ENCODE results near the gene KSR1. TPM values are rescaled to one million over a fixed set of nuclear protein-coding genes. Genes with fewer than 3 reads are reported as not detected.
"Not testable (repeated sequence)": the region's sequence is repeated elsewhere in the genome, so short reads cannot be mapped to it uniquely, and the experiment has no call there.

The KSR1 gene
- total RNA-seq, 1 donor from 2014 or later = 49.7 TPM

DNA sequence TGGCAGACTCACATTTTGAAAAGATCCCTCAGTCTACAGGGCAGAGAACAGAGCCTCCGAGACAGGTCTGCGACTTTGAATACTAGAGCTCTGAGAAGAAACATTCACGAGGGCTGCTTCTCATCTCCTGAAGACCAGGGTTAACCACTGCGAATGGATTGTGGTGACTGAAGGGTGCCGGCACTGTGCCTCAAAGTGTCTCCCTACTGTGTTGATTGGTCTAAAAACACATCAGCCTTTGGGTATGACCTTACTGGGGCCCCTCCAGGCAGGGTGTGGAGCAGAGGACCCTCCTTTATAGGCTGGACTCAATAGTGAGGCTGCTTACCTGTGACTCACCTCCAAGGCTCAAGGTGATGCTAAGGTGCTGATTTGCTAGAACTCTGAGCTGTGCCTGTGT lies 172.1 kb downstream of the KSR1 start:
- no peak for DNase-seq (ENCODE audit: extremely low read depth, low read depth, low spot score)

DNA sequence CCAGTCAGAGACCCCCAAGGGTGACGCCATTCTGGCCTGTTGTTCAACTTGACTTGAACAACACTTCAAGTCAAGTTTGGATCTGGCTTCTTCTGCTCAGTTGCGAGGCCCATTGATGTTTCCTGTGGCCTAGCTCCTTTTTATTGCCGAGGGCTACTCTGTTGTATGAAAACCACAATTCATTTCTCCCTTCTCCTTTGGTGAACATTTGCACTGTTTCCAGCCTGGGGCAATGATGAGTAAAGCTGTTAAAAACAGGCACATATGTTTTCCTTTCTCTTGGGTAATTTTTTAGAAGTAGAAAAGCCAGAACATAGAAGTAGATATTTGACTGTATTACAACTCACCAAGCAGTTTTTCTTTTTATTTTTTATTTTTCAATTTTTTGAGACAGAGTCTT lies 173.0 kb downstream of the KSR1 start:
- DNase-seq (ENCODE audit: extremely low read depth, low read depth, low spot score) = not testable (repeated sequence)

DNA sequence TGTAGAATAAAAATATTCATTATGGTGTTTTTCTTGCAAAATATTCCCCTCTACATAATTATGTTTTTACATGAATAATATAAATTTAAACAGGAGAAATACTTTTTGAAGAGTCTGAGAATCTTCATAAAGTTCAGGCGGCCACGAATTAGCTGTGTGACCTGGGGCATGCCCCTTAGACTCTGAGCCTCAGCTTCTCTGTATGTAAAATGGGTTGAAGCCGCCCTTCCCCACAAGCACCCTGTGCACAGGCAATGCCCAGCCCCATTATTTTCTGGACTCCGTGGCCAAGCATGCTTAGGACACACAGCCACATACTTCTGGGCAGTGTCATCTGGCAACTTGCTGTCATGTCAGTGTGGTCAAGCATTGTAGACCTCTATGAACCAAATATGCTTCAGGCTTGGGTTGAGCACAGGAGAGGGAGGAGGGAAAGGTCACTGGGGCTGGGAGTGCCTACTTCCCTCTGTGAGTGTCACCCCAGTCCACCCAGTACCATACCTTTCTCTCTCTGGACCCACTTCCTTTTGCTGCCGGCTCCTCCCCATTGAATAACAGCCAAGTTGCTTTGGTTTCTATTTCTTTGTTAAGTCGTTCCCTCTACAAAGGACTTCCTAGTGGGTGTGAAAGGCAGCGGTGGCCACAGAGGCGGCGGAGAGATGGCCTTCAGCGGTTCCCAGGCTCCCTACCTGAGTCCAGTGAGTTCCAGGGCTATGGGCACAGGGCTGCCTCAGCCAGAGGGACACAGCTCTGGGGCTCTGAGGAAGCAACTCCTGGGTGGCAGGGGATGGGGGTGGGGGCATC lies 174.6 kb downstream of the KSR1 start, which contains the start of gene LGALS9:
Gene LGALS9, plus strand, starts transcription at position 582 of the 804 bp plus-strand sequence. Its CDS starts 78 bp downstream, at position 660.
- DNase-seq (ENCODE audit: extremely low read depth, low read depth, low spot score) = no peak

DNA sequence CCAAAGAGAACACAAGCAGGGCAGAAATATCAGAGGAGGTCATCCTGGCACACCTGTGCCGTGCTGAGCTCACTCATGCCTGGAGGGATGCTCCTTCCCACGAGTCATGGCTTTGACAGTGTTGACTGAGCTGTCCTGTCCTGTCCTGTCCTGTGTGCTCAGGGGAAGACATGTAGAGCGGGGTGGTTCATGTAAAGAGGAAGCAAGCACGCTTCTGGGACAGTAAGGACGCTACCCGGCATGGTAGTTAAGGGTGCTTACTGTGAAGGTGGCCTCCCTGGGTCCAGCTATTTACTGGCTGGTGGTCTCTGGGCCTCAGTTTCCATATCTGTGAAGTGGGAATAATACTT lies 175.1 kb downstream of the KSR1 start:
- DNase-seq (ENCODE audit: extremely low read depth, low read depth, low spot score) = no peak

DNA sequence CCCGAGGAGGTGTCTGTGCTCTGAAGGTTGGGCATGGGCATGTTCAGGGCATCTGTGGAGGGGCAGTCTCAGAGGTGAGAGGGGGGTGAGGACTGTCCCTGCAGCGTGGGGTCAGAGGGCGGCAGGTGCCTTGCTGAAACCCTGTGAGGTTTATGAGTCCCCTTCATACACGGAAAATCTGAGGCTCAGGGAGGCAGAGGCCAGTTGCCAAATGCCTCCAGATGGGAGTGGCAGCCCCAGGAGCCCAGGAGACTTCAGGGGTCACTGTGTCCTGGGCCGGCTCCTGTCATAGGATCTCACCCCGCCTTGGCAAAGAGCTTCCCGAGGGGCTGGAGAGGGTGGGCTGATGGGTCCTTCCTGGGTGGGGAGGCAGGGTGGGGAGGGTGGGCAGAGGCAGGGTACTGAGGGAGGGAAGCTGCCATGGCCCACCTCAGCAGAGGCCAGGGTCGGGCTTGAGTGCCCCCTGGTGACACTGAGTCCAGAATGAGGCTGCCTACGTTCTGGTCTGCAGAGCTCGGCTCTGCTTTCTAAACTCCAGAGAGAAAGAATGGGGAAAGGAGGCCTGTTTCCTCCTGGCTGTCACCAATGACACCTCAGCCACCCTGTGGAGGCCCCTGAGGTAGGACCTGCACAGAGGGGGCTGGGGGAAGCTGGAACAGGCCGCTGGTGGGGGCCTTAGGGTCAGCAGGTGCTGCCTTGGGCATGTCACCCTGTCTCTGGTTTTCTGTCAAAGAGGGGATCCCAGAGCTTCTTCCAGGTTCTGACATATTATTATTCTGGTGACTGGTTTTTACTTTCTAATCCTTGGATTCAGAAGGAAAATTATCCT lies 175.9 kb downstream of the KSR1 start:
- no peak for DNase-seq (ENCODE audit: extremely low read depth, low read depth, low spot score)

DNA sequence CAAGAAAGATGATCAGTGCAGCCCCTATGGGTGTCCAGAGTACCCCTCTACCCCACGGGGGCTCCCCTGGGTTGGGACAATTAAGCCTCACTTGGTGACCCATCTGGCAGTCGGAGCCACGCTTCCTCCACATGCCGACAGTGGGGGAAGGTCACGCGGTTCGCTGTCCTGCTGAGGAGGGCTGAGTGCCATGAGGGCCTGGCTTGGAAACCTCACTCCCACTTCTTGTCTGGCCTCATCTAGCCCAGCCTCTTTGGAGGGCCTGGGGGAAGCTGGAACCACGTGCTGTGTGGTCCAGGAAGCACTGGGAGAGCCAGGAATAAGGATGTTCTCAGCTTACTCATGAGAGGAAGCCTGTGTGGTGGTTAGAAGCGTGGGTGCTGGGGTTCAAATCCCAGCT lies 176.5 kb downstream of the KSR1 start:
- peak; percentile 33 for DNase-seq (ENCODE audit: extremely low read depth, low read depth, low spot score)

DNA sequence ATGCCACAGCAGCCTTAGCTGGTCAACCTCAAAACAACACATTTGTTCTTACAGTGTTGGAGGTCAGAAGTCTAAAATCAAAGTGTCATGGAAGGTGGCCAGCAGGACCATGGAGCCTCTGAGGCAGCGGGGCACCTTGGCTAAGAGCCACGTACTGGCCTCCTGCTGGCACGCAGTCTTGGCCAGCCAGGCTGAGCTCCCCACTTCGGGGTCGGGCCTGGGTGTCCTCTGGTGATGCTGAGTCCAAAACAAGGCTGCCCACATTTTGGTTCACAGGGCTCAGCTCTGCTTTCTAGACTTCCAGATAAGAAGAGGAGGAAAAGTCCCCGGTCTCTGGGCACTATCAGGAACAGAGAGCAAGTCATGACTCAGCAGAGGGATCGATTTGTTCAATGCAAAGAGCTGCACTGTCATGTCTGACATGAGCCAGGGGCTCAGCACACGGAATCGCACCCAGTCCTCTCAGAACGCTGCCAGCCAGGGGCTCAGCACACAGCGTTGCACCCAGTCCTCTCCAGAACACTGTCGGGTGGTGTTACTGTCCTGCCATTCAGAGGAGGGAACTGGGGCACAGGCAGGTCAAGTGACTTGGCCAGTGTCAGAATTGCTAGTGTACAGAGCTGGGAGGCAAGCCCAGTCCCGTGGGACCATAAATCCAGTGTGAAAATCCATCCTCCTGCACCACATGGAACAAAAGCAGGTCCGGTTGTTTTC lies 177.2 kb downstream of the KSR1 start:
- no peak for DNase-seq (ENCODE audit: extremely low read depth, low read depth, low spot score)

DNA sequence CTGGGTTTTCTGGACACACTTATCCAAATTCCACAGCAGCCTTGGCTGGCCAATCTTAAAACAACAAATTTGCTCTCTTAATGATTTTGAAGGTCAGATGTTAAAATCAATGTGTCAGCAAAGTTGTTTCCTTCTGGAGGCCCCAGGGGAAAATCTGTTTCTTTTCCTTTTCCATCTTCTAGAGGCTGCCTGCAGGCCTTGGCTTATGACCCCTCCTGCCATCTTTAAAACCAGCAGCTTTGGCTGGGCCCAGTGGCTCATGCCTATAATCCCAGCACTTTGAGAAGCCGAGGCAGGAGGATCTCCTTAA lies 177.7 kb downstream of the KSR1 start:
- DNase-seq (ENCODE audit: extremely low read depth, low read depth, low spot score) = no peak

DNA sequence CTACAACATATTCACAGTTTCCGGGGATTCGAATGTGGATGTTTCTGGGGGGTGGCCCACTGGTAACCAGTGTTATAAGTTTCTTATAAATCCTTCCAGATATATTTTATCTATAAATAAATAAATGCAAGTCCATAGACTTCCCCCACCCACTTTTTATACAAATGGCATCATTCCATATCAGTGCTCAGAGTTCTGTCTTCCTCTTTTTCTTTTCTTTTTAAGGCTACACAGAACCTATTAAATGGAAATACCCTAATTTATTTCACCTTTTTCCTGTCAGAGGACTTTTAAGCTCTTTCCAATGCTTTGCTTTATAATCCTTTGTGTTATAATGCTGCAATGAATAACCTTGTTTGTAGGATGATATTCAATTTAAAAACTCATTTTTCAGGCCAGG lies 178.5 kb downstream of the KSR1 start:
- no peak for DNase-seq (ENCODE audit: extremely low read depth, low read depth, low spot score)

DNA sequence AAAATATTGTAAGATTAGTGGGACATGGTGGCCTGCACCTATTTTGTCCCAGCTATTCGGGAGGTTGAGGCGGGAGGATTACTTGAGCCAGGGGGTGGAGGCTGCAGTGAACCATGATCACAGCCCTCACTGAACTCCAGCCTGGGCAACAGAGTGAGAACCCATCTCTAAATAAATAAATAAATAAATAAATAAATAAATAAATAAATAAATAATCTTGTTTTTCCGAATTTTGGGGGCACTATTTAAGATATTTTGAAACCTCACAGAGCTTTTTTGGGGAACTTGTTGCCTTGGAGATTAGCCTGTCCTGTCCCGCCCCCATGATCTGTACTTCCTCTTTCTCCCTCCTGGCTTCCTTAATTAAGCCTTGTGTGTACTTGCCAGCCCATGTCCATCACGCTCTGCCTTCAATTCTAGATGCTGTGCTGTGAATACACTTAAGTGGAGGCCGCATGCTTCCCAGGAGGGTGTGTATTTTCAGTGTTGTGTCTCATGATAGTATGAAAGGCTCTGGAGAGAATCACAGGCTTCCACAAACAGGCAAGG lies 179.1 kb downstream of the KSR1 start:
- DNase-seq (ENCODE audit: extremely low read depth, low read depth, low spot score) = no peak

DNA sequence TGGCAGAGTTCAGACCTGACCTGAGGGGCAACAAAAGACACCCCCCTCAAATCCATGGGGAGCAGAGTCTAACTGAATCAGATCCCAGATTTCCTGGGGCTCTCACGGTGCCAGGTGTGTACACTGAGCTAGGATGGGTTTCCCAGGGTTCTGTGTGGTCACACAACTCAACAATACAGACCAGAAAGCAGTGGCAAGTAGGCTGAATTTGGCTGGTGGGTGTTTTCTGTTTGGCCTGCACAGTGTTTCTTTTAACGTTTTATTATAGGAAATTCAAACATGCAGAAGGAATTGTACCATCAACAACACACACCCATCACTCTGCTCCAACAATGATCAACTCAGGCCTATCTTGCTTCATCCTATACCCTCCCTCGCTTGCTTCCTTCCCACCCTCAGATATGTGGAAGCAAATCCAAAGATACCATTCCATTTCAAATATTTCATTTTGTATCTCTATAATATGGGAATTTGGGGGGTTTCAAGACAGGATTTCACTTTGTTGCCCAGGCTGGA lies 179.8 kb downstream of the KSR1 start:
- DNase-seq (ENCODE audit: extremely low read depth, low read depth, low spot score) = not testable (repeated sequence)

DNA sequence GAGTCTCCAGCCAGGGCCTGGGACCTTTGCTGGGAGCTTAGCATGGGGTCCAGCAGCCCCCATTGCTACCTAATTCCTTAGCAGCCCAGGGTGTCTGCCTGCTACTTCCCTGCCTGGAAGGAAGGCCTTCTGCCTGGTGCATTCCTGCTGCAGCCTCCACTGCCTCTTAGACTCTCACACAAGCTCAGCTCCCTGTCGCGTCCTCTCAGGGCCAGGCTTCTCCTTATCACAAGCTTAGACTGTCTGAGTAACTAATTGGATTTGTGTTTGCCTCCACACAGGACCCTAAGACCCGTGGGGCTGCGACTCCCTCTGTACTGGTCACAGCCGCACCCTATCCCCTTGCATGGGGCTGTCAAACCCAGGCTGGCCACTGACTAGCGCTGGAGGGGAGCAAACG lies 181.6 kb downstream of the KSR1 start:
- not testable (repeated sequence) for DNase-seq (ENCODE audit: extremely low read depth, low read depth, low spot score)

DNA sequence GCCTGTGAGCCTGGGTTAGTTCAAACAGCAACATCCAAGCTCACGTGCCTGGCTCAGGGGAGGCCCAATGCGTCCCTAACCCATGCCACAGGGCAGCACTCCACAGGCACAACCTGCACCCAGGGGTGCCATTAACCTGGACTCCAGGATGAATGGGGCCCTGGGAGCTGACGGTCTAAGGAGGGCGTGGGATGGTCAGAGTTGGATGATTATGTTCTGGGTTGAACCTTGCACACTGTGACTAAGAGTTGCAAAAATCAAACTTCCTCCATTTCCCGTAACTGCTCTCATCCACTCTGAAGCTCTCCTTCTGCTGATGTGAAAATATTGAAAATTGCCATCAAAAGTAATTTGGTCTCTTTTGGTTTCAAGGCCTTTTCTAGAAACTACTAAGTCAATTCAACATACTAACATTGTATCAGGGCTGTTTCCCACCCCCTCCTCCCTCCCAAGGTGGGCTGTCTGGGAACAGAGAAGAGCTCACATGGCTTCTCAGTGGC lies 182.2 kb downstream of the KSR1 start:
- DNase-seq (ENCODE audit: extremely low read depth, low read depth, low spot score) = not testable (repeated sequence)

DNA sequence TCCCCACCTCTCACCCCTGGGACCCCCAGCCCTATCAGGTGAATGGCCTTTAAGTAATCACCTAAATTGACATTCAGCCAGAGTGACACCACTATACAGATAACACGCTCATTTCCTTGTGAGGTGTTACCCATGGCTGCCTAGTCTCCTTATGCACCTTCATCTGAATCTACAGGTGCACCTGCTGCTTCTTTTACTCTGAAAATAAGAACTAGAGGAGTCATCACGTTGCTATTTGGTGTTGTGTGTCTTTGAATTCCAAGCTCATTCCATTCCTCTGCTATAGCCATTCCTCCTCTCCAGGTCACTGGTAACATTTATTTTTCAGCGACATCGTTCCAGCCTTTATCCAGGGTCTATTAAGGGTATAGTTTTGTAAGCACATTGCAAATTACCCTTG lies 184.5 kb downstream of the KSR1 start:
- DNase-seq (ENCODE audit: extremely low read depth, low read depth, low spot score) = no peak

DNA sequence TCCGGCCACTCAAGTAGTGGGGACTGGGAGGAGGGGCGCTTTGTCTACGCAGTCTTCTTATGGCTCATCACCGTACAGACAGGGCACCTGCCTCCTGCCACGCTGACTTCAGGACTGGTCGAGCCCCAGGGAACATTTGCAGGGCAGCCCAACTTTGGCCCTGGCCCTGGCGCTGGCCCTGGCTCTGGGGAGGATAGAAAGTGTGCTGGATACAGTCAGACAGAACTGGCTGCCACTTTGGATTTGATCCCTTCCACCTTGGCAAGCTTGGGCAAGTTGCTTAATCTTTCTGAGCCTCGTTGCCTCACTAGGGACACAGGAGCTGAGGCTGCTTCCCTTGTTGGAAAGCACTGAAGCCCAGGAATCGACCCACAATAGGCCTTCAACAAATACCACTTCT lies 188.3 kb downstream of the KSR1 start:
- no peak for DNase-seq (ENCODE audit: extremely low read depth, low read depth, low spot score)

DNA sequence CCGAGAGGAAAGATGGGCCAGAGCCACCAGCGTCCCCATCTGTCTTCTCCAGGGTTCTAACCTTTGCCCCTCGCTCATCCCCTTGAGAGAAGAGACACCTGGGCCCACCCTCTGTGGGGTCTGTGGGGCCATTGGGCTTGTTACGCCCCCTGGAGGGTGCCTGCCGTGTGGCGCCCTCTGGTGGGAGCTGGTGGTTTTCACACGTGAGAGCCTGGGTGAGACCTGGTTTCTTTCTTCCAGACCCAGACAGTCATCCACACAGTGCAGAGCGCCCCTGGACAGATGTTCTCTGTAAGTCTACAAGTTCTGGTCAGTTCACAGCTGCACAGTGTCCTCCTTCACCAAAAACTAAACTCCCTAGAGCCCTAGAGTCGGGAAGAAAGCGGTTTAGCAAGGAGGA lies 189.4 kb downstream of the KSR1 start:
- not testable (repeated sequence) for DNase-seq (ENCODE audit: extremely low read depth, low read depth, low spot score)

DNA sequence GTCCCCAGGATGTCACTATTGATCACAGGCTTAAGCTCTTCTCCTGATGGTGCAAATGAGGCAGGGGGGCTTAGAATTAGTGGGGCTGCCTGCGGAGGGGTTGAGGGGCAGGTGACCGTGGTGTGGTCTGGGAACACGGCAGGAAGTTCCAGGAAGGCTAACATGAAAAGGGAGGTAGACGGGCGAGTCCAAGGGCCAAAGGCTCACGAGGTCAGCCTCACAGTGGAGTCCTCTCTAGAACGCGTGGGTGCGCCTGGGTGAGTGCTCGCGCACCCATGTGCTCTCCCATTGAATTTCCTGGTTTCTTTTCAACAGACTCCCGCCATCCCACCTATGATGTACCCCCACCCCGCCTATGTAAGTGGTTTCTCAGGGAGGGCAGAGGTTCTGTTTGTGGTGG lies 190.0 kb downstream of the KSR1 start:
- no peak for DNase-seq (ENCODE audit: extremely low read depth, low read depth, low spot score)

DNA sequence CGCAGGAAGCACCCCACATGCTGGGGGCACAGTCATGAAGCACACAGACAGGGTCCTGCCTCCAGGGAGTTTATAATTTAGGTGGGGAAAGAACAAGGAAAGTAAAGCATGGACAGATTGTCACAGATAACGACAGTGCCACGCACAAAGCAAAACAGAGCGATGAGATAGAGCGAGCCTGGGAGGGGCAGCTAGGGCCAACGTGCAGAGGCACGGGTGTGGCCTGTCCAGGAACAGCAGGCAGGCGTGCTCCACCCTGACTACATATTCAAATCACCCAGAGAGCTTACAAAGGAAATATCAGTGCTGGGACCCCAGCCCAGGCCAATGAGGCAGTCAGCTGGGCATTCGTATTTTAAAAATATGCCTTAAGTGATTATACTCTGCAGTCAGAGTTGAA lies 191.5 kb downstream of the KSR1 start:
- no peak for DNase-seq (ENCODE audit: extremely low read depth, low read depth, low spot score)

DNA sequence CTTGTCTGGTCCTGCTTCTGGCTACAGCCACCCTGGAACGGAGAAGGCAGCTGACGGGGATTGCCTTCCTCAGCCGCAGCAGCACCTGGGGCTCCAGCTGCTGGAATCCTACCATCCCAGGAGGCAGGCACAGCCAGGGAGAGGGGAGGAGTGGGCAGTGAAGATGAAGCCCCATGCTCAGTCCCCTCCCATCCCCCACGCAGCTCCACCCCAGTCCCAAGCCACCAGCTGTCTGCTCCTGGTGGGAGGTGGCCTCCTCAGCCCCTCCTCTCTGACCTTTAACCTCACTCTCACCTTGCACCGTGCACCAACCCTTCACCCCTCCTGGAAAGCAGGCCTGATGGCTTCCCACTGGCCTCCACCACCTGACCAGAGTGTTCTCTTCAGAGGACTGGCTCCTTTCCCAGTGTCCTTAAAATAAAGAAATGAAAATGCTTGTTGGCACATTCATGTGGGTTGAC lies 192.9 kb downstream of the KSR1 start:
- DNase-seq (ENCODE audit: extremely low read depth, low read depth, low spot score) = not testable (repeated sequence)

DNA sequence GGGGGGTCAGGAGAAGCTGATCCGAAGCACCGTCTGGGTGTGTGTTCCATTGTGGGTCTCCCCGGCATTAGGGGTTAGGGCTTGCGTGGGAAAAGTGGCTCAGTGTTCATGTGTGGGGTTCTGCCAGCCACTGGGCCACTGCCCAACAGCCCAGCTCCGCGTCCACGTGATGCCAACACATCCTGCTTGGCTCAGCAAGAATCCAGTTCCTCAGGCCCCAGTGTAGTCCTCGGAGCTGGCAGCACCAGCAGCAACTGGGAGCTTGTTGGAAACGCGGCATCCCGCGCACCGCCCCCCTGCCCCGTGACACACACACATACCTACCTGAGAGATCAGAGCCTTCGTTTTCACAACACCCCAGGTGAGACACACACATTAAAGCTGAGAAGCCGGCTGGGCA lies 193.7 kb downstream of the KSR1 start:
- no peak for DNase-seq (ENCODE audit: extremely low read depth, low read depth, low spot score)

DNA sequence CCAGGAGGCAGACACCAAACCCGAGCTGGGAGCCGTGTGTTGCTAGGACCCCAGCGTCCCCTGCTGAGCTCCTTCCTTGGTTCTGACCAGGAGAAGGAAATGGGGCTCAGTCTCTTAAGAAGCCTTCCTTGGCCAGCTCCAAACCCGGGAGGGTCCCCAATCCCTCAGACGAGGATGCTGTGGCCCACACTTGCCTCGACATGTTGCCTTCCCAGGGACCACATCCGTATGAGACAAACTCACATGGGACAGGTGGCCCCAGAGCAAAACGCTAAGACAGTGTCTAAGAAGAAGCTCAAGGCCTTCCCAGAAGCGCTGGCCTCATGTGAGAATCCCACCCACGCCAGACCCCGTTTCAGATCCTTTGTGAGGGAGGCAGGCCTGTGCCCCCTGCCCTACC lies 194.6 kb downstream of the KSR1 start:
- no peak for DNase-seq (ENCODE audit: extremely low read depth, low read depth, low spot score)
